H9 (cell line): ENCODE measurements around the gene KCTD5. TPM values are rescaled to one million over a fixed set of nuclear protein-coding genes. Genes with fewer than 3 reads are reported as not detected.

Source experiments
- DNase-seq: peaks from one replicate; pipeline ENCODE4 v3.0.0-alpha.2; 2017
- H2AFZ ChIP-seq: one replicate; pipeline ENCODE4 v1.6.1; 2013; ENCODE audit warnings: mild to moderate bottlenecking, low read length, control low read depth, moderate library complexity
- H2AK5ac ChIP-seq: 2 replicates; pipeline ENCODE4 v1.6.1; 2013; ENCODE audit warnings: low read length, control low read depth, mixed read lengths; ENCODE audit not compliant: insufficient read length
- H2BK120ac ChIP-seq: one replicate; pipeline ENCODE4 v1.6.1; 2013; ENCODE audit warnings: low read depth, mild to moderate bottlenecking, low read length, control low read depth, inconsistent platforms; ENCODE audit not compliant: poor library complexity, severe bottlenecking
- H2BK12ac ChIP-seq: 2 replicates; pipeline ENCODE4 v1.6.1; 2013; ENCODE audit warnings: low read length, control low read depth, mixed read lengths, low read depth; ENCODE audit not compliant: insufficient read length
- H2BK15ac ChIP-seq: 2 replicates; pipeline ENCODE4 v1.6.1; 2013; ENCODE audit warnings: low read depth, low read length, control low read depth
- H2BK20ac ChIP-seq: one replicate; pipeline ENCODE4 v1.6.1; 2013; ENCODE audit warnings: low read depth, mild to moderate bottlenecking, low read length, control low read depth, inconsistent platforms; ENCODE audit not compliant: poor library complexity, severe bottlenecking
- H2BK5ac ChIP-seq: 2 replicates; pipeline ENCODE4 v1.6.1; 2013; ENCODE audit warnings: low read length, control low read depth, mixed read lengths; ENCODE audit not compliant: insufficient read length
- H3K14ac ChIP-seq: 2 replicates; pipeline ENCODE4 v1.6.1; 2013; ENCODE audit warnings: low read length, control low read depth; ENCODE audit not compliant: insufficient read depth
- H3K18ac ChIP-seq: 2 replicates; pipeline ENCODE4 v1.6.1; 2013; ENCODE audit warnings: low read depth, mild to moderate bottlenecking, mixed read lengths, low read length, control low read depth; ENCODE audit not compliant: insufficient read length
- H3K23ac ChIP-seq: 2 replicates; pipeline ENCODE4 v1.6.1; 2013; ENCODE audit warnings: low read length, control low read depth, mixed read lengths, low read depth; ENCODE audit not compliant: insufficient read length
- H3K23me2 ChIP-seq: 2 replicates; pipeline ENCODE4 v1.6.1; 2013; ENCODE audit warnings: low read depth, mild to moderate bottlenecking, mixed read lengths, low read length, control low read depth; ENCODE audit not compliant: insufficient read length, poor library complexity, severe bottlenecking
- H3K27ac ChIP-seq: 2 replicates; pipeline ENCODE4 v1.5.1; 2013; ENCODE audit warnings: low read length, control low read depth, mixed read lengths, low read depth; ENCODE audit not compliant: insufficient read length
- H3K27me3 ChIP-seq: 2 replicates; pipeline ENCODE4 v1.6.1; 2013; ENCODE audit warnings: low read length, control low read depth, inconsistent platforms; ENCODE audit not compliant: insufficient read depth
- H3K4ac ChIP-seq: 2 replicates; pipeline ENCODE4 v1.6.1; 2013; ENCODE audit warnings: low read depth, mild to moderate bottlenecking, control low read depth, inconsistent platforms, low read length, moderate library complexity
- H3K4me1 ChIP-seq: 2 replicates; pipeline ENCODE4 v1.6.1; 2013; ENCODE audit warnings: low read length, control low read depth, inconsistent platforms; ENCODE audit not compliant: insufficient read depth
- H3K4me2 ChIP-seq: 2 replicates; pipeline ENCODE4 v1.6.1; 2013; ENCODE audit warnings: low read length, control low read depth, mixed read lengths; ENCODE audit not compliant: insufficient read length, insufficient read depth
- H3K56ac ChIP-seq: 2 replicates; pipeline ENCODE4 v1.6.1; 2013; ENCODE audit warnings: low read depth, mild to moderate bottlenecking, mixed read lengths, low read length, control low read depth; ENCODE audit not compliant: insufficient read length
- H3K79me1 ChIP-seq: 2 replicates; pipeline ENCODE4 v1.6.1; 2013; ENCODE audit warnings: low read depth, mild to moderate bottlenecking, moderate library complexity, low read length, control low read depth, inconsistent platforms; ENCODE audit not compliant: insufficient read depth, poor library complexity, severe bottlenecking
- H3K79me2 ChIP-seq: 2 replicates; pipeline ENCODE4 v1.6.1; 2013; ENCODE audit warnings: low read length, control low read depth, inconsistent platforms; ENCODE audit not compliant: insufficient read depth
- H3K9ac ChIP-seq: 2 replicates; pipeline ENCODE4 v1.6.1; 2013; ENCODE audit warnings: low read length, control low read depth, mixed read lengths; ENCODE audit not compliant: insufficient read length; ENCODE audit errors: extremely low read depth
- H3K9me3 ChIP-seq: one replicate; pipeline ENCODE4 v1.6.1; 2013; ENCODE audit warnings: low read depth, low read length, inconsistent platforms; ENCODE audit not compliant: control insufficient read depth
- H3T11ph ChIP-seq: one replicate; pipeline ENCODE4 v1.6.1; 2013; ENCODE audit warnings: mild to moderate bottlenecking, low read length, control low read depth, inconsistent platforms
- H4K20me1 ChIP-seq: one replicate; pipeline ENCODE4 v1.6.1; 2013; ENCODE audit not compliant: control insufficient read depth, insufficient read length, insufficient read depth
- H4K5ac ChIP-seq: 2 replicates; pipeline ENCODE4 v1.6.1; 2013; ENCODE audit warnings: low read depth, mild to moderate bottlenecking, mixed read lengths, low read length, control low read depth; ENCODE audit not compliant: insufficient read length
- H4K8ac ChIP-seq: replicated peaks from 2 replicates; pipeline ENCODE4 v1.6.1; 2013; ENCODE audit warnings: low read length, control low read depth, mixed read lengths, low read depth; ENCODE audit not compliant: insufficient read length
- H4K91ac ChIP-seq: 2 replicates; pipeline ENCODE4 v1.6.1; 2013; ENCODE audit warnings: low read depth, mild to moderate bottlenecking, moderate library complexity, mixed read lengths, low read length, control low read depth; ENCODE audit not compliant: insufficient read length
- H3K27ac Mint-ChIP-seq, 3 experiments: 2 replicates in 2 of 3; 3 replicates in 1 of 3; pipeline ENCODE4 v1.8.0; 2020 to 2021; ENCODE audit warnings: mixed read lengths in 3 of 3, mild to moderate bottlenecking in 1 of 3, moderate library complexity in 1 of 3
- H3K27me3 Mint-ChIP-seq: 2 replicates; pipeline ENCODE4 v1.8.0; 2021; ENCODE audit warnings: low read depth, mild to moderate bottlenecking, moderate library complexity, mixed read lengths
- H3K36me3 Mint-ChIP-seq, 3 experiments: 2 replicates in 2 of 3; 3 replicates in 1 of 3; pipeline ENCODE4 v1.8.0; 2020 to 2021; ENCODE audit warnings: low read depth in 3 of 3, mixed read lengths in 3 of 3; ENCODE audit not compliant: insufficient read depth in 1 of 3
- H3K4me1 Mint-ChIP-seq, 2 experiments: 2 replicates each; pipeline ENCODE4 v1.8.0; 2020; ENCODE audit warnings: mixed read lengths in 2 of 2
- H3K4me3 Mint-ChIP-seq, 2 experiments: 2 replicates in 1 of 2; 3 replicates in 1 of 2; pipeline ENCODE4 v1.8.0; 2020 to 2021; ENCODE audit warnings: mild to moderate bottlenecking in 2 of 2, mixed read lengths in 2 of 2, moderate library complexity in 1 of 2
- H3K9me3 Mint-ChIP-seq, 2 experiments: 2 replicates in 1 of 2; 3 replicates in 1 of 2; pipeline ENCODE4 v1.8.0; 2020; ENCODE audit warnings: mild to moderate bottlenecking in 2 of 2, mixed read lengths in 2 of 2, moderate library complexity in 1 of 2
- CTCF ChIP-seq: fragments of 200-600 bp; sonication (generic); conservative IDR thresholded peaks from 3 replicates; pipeline ENCODE4 v1.8.0; 2021; ENCODE audit warnings: antibody characterized with exemption, mild to moderate bottlenecking
- WGBS: extraction: QIAGEN DNeasy Blood & Tissue Kit; methylation state at CpG from one replicate; pipeline ENCODE4 v1.1.7; 2013; ENCODE audit warnings: missing lambda C conversion rate, low lambda C conversion rate, mixed read lengths; ENCODE audit not compliant: insufficient read length; ENCODE audit errors: extremely low coverage; 5-methylcytosine and 5-hydroxymethylcytosine counted together
- total RNA-seq: library from RNA; stranded (reverse); gene quantifications from 2 replicates; pipeline ENCODE4 v1.2.1, GENCODE V29; 2021

The KCTD5 gene
- total RNA-seq, 1 experiment from 2014 or later: 39.9 TPM

GRCh38 chr16:2736476-2737237, 54.3 kb downstream of the KCTD5 start:
- Mint-ChIP-seq H3K4me1 (peaks cover 6 to 21% of the 10 kb centered on the region in 2 experiments; a peak in 2 of 4 replicates), H3K27ac (no peak overlapping the region; a peak in 1 of 7 replicates), H3K4me3 (no peak overlapping the region), H3K9me3 (no peaks in the 10 kb centered on the region), H3K36me3 (no peaks in the 10 kb centered on the region), H3K27me3 (no peaks in the 10 kb centered on the region; the same call in 1 of the 2 replicates)
- Histone ChIP-seq H2BK20ac (no peak overlapping the region), H4K91ac (no peak overlapping the region), H3K18ac (no peak overlapping the region), H4K8ac (no peak overlapping the region), H3K23me2 (no peaks in the 10 kb centered on the region), H3K23ac (no peak overlapping the region), H3K14ac (no peak overlapping the region), H4K20me1 (no peaks in the 10 kb centered on the region), H2BK15ac (no peak overlapping the region), H3K9ac (no peak overlapping the region), H3T11ph (no peak overlapping the region), H4K5ac (no peak overlapping the region), H2AFZ (no peak overlapping the region), H3K9me3 (no peaks in the 10 kb centered on the region), H3K56ac (no peak overlapping the region), H3K4me1 (no peaks in the 10 kb centered on the region), H3K27me3 (no peaks in the 10 kb centered on the region), H2AK5ac (no peak overlapping the region), H2BK5ac (no peak overlapping the region), H3K79me2 (no peaks in the 10 kb centered on the region), H3K27ac (no peak overlapping the region), H3K79me1 (no peaks in the 10 kb centered on the region), H2BK12ac (no peak overlapping the region), H2BK120ac (no peak overlapping the region), H3K4me2 (no peak overlapping the region), H3K4ac (no peak overlapping the region)
- no peak for DNase-seq
- no peak for TF ChIP-seq CTCF
- no CpG with 5 or more reads among the region's 11 CpGs for WGBS
